Fibroblast of skin of abdomen (primary cell): ENCODE results near the gene IPO5.

ENCODE experiments used
- DNase-seq: peaks from one replicate; pipeline ENCODE4 v3.0.0-alpha.2; 2013

Gene IPO5

GRCh38 chr13:98065468-98065867, 112.0 kb downstream of the IPO5 start:
- no peak for DNase-seq

- no peak for DNase-seq
Observed at GRCh38 chr13:98066636-98067035, 113.2 kb downstream of the IPO5 start.

GRCh38 chr13:98068521-98068920, 115.0 kb downstream of the IPO5 start:
- no peak for DNase-seq

- no peak for DNase-seq
Observed at GRCh38 chr13:98069985-98070384, 116.5 kb downstream of the IPO5 start.

- DNase-seq: no peak
Observed at GRCh38 chr13:98071316-98071715, 117.8 kb downstream of the IPO5 start.

DNA sequence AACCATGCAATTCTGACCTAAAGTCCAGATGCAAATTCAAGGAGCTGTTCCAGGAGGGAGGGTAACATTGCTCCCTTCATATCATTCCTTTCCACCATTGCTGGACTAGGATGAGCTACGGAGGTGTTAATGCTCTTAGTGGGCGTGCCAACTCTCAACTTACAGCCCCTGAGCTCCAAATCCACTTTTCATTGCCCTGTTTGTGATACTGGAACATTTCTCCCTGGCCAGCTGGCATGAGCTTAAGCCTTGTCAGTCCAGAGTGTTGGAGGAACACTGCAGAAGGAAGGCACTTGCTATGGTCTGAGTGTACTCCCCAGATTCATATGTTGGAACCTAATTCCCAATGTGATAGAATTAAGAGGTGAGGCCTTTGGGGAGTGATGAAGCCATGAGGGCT, 119.0 kb downstream of the IPO5 start:
- DNase-seq: no peak
